Measurements from ENCODE around the gene OR2T4. TPM values are rescaled to one million over a fixed set of nuclear protein-coding genes. Genes with fewer than 3 reads are reported as not detected.

The OR2T4 gene
- total RNA-seq (2012; rRNA removed) = not detected in 2 replicates

DNA sequence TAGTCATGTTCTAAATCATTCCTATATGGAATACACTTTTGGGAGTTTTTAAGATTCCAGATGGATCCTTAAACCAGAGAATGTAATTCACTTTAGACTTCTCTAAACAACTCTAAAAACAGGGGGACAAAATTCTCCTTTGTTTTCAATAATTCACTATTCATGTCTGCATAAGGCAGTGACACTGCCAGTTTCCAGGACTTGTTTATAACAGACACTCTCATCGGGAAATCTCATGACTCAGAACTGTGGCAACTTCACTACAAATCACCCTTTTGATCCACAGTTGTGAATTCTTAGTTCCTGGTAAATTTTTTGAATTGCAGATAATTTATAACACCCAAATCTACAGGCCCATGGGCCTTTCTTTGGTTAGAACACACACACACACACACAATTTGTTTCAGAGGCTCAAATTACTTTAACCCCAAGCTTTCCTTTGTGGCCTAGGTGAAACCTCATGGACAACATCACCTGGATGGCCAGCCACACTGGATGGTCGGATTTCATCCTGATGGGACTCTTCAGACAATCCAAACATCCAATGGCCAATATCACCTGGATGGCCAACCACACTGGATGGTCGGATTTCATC, at the start of gene OR2T4:
TSS of gene OR2T4 (plus strand) at position 545 of the 595 bp plus-strand sequence. CDS start at position 545, 0 bp downstream.
- Histone ChIP-seq H3K4me2 (ENCODE audit: low read length) (no peak within 1 kb of the TSS), H3K4me3 (ENCODE audit: low read length) (no peak within 1 kb of the TSS), H3K36me3 (ENCODE audit: insufficient read depth, low read length) (no peaks in the 10 kb centered on the region), H3K9me3 (replicated peaks; ENCODE audit: low read length) (no peaks in the 10 kb centered on the region), H3K9ac (ENCODE audit: low read depth, low read length) (no peak within 1 kb of the TSS), H3K27me3 (ENCODE audit: control insufficient read depth, insufficient read depth, low read length) (no peaks in the 10 kb centered on the region), H3K4me1 (ENCODE audit: control insufficient read depth, insufficient read depth, low read length) (no peaks in the 10 kb centered on the region)

- Histone ChIP-seq H3K4me2 (ENCODE audit: low read length) (no peak overlapping the region), H3K4me1 (ENCODE audit: control insufficient read depth, insufficient read depth, low read length) (no peaks in the 10 kb centered on the region), H3K27me3 (ENCODE audit: control insufficient read depth, insufficient read depth, low read length) (no peaks in the 10 kb centered on the region), H3K9me3 (replicated peaks; ENCODE audit: low read length) (no peaks in the 10 kb centered on the region), H3K4me3 (ENCODE audit: low read length) (no peak overlapping the region), H3K36me3 (ENCODE audit: insufficient read depth, low read length) (no peaks in the 10 kb centered on the region), H3K9ac (ENCODE audit: low read depth, low read length) (no peak overlapping the region)
These were observed 44.7 kb upstream of the OR2T4 start for GRCh38 chr1:248316796-248317195.

DNA sequence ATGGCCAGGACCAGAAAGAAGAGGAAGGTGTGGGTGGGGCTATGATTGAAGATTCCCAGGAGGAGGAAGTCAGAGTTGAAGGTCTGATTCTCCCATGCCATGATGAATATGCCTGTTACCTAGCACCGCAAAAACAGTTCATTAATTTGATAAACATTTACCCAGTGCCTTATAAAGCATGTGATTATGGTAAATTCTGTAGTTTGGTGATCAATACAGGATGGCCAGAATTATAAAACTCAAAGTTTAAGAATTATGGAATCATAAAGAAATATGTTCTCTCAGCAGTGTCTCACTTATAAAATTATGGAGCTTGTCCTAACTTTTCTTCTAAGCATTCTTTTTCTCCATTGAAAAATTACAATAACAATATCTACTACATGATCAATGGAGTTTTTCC, 37.0 kb upstream of the OR2T4 start, which contains the start of gene OR2M7:
TSS of gene OR2M7 (minus strand) at position 101 of the 400 bp plus-strand sequence. CDS start at position 101, 0 bp downstream.
- H3K27me3 ChIP-seq (ENCODE audit: control insufficient read depth, insufficient read depth, low read length) = no peaks in the 10 kb centered on the region
- no peaks in the 10 kb centered on the region for H3K4me1 ChIP-seq (ENCODE audit: control insufficient read depth, insufficient read depth, low read length)
- H3K9ac ChIP-seq (ENCODE audit: low read depth, low read length) = no peak within 1 kb of the TSS
- no peaks in the 10 kb centered on the region for H3K36me3 ChIP-seq (ENCODE audit: insufficient read depth, low read length)
- no peak within 1 kb of the TSS for H3K4me3 ChIP-seq (ENCODE audit: low read length)
- H3K9me3 ChIP-seq (replicated peaks; ENCODE audit: low read length) = no peaks in the 10 kb centered on the region
- no peak within 1 kb of the TSS for H3K4me2 ChIP-seq (ENCODE audit: low read length)

DNA sequence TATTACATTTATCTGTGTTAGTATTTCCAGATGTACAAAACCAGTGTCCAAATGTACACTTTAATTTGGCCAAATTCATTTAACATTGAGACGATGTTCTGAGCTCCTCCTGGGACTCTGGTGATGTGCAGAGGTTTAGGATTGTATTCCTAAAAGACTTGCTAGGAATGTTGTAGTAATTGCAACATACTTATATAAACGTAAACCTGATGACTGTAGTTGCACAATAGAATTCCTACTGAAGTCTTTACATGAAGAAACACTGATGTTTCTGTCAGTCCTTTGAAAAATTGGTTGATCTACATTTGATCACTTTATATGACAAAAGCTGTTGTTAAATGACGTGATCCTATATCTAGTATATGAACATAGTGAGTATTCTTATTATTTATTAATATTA, 18.0 kb upstream of the OR2T4 start:
- H3K4me2 ChIP-seq (ENCODE audit: low read length) = no peak overlapping the region
- H3K9ac ChIP-seq (ENCODE audit: low read depth, low read length) = no peak overlapping the region
- peaks cover under 1% of the 10 kb centered on the region for H3K9me3 ChIP-seq (replicated peaks; ENCODE audit: low read length)
- H3K4me1 ChIP-seq (ENCODE audit: control insufficient read depth, insufficient read depth, low read length) = no peaks in the 10 kb centered on the region
- H3K36me3 ChIP-seq (ENCODE audit: insufficient read depth, low read length) = no peaks in the 10 kb centered on the region
- H3K27me3 ChIP-seq (ENCODE audit: control insufficient read depth, insufficient read depth, low read length) = no peaks in the 10 kb centered on the region
- no peak overlapping the region for H3K4me3 ChIP-seq (ENCODE audit: low read length)

- H3K9ac ChIP-seq (ENCODE audit: low read depth, low read length) = no peak within 1 kb of the TSS
- H3K4me3 ChIP-seq (ENCODE audit: low read length) = no peak within 1 kb of the TSS
- H3K36me3 ChIP-seq (ENCODE audit: insufficient read depth, low read length) = no peaks in the 10 kb centered on the region
- no peaks in the 10 kb centered on the region for H3K4me1 ChIP-seq (ENCODE audit: control insufficient read depth, insufficient read depth, low read length)
- no peak within 1 kb of the TSS for H3K4me2 ChIP-seq (ENCODE audit: low read length)
- H3K27me3 ChIP-seq (ENCODE audit: control insufficient read depth, insufficient read depth, low read length) = no peaks in the 10 kb centered on the region
- peaks cover 5% of the 10 kb centered on the region for H3K9me3 ChIP-seq (replicated peaks; ENCODE audit: low read length)
These were observed 13.0 kb upstream of the OR2T4 start, which contains the start of gene OR14C36 for GRCh38 chr1:248348475-248348874. OR14C36 (plus strand) TSS chr1:248348775; CDS start chr1:248348775, 0 bp downstream.

GRCh38 chr1:248359415-248359814, 2.0 kb upstream of the OR2T4 start:
- H3K4me3 ChIP-seq (ENCODE audit: low read length) = no peak overlapping the region
- no peak overlapping the region for H3K4me2 ChIP-seq (ENCODE audit: low read length)
- no peaks in the 10 kb centered on the region for H3K9me3 ChIP-seq (replicated peaks; ENCODE audit: low read length)
- no peak overlapping the region for H3K9ac ChIP-seq (ENCODE audit: low read depth, low read length)
- H3K27me3 ChIP-seq (ENCODE audit: control insufficient read depth, insufficient read depth, low read length) = no peaks in the 10 kb centered on the region
- H3K4me1 ChIP-seq (ENCODE audit: control insufficient read depth, insufficient read depth, low read length) = no peaks in the 10 kb centered on the region
- H3K36me3 ChIP-seq (ENCODE audit: insufficient read depth, low read length) = no peaks in the 10 kb centered on the region

- Histone ChIP-seq H3K4me2 (ENCODE audit: low read length) (no peak overlapping the region), H3K4me1 (ENCODE audit: control insufficient read depth, insufficient read depth, low read length) (no peaks in the 10 kb centered on the region), H3K9me3 (replicated peaks; ENCODE audit: low read length) (peaks cover 2% of the 10 kb centered on the region), H3K27me3 (ENCODE audit: control insufficient read depth, insufficient read depth, low read length) (no peaks in the 10 kb centered on the region), H3K9ac (ENCODE audit: low read depth, low read length) (no peak overlapping the region), H3K36me3 (ENCODE audit: insufficient read depth, low read length) (no peaks in the 10 kb centered on the region), H3K4me3 (ENCODE audit: low read length) (no peak overlapping the region)
These were observed 5.1 kb downstream of the OR2T4 start for GRCh38 chr1:248366609-248367008.

GRCh38 chr1:248372394-248372793, 10.9 kb downstream of the OR2T4 start:
- Histone ChIP-seq H3K36me3 (ENCODE audit: insufficient read depth, low read length) (no peaks in the 10 kb centered on the region), H3K27me3 (ENCODE audit: control insufficient read depth, insufficient read depth, low read length) (no peaks in the 10 kb centered on the region), H3K4me1 (ENCODE audit: control insufficient read depth, insufficient read depth, low read length) (no peaks in the 10 kb centered on the region), H3K4me2 (ENCODE audit: low read length) (no peak overlapping the region), H3K4me3 (ENCODE audit: low read length) (no peak overlapping the region), H3K9me3 (replicated peaks; ENCODE audit: low read length) (peaks cover 16% of the 10 kb centered on the region), H3K9ac (ENCODE audit: low read depth, low read length) (no peak overlapping the region)

GRCh38 chr1:248373761-248374160, 12.3 kb downstream of the OR2T4 start:
- no peak overlapping the region for H3K9ac ChIP-seq (ENCODE audit: low read depth, low read length)
- H3K4me3 ChIP-seq (ENCODE audit: low read length) = no peak overlapping the region
- H3K4me2 ChIP-seq (ENCODE audit: low read length) = no peak overlapping the region
- no peaks in the 10 kb centered on the region for H3K27me3 ChIP-seq (ENCODE audit: control insufficient read depth, insufficient read depth, low read length)
- H3K36me3 ChIP-seq (ENCODE audit: insufficient read depth, low read length) = no peaks in the 10 kb centered on the region
- no peaks in the 10 kb centered on the region for H3K4me1 ChIP-seq (ENCODE audit: control insufficient read depth, insufficient read depth, low read length)
- peaks cover 13% of the 10 kb centered on the region for H3K9me3 ChIP-seq (replicated peaks; ENCODE audit: low read length)

GRCh38 chr1:248375446-248375845, 14.0 kb downstream of the OR2T4 start, which contains the start of gene OR2T6:
OR2T6 (plus strand) TSS chr1:248375746; CDS start chr1:248387609, 11,863 bp downstream.
- H3K9ac ChIP-seq (ENCODE audit: low read depth, low read length) = no peak within 1 kb of the TSS
- H3K36me3 ChIP-seq (ENCODE audit: insufficient read depth, low read length) = no peaks in the 10 kb centered on the region
- peaks cover 13% of the 10 kb centered on the region for H3K9me3 ChIP-seq (replicated peaks; ENCODE audit: low read length)
- H3K4me3 ChIP-seq (ENCODE audit: low read length) = no peak within 1 kb of the TSS
- H3K4me2 ChIP-seq (ENCODE audit: low read length) = no peak within 1 kb of the TSS
- H3K4me1 ChIP-seq (ENCODE audit: control insufficient read depth, insufficient read depth, low read length) = no peaks in the 10 kb centered on the region
- H3K27me3 ChIP-seq (ENCODE audit: control insufficient read depth, insufficient read depth, low read length) = no peaks in the 10 kb centered on the region

- H3K27me3 ChIP-seq (ENCODE audit: control insufficient read depth, insufficient read depth, low read length) = no peaks in the 10 kb centered on the region
- no peak overlapping the region for H3K9ac ChIP-seq (ENCODE audit: low read depth, low read length)
- no peaks in the 10 kb centered on the region for H3K4me1 ChIP-seq (ENCODE audit: control insufficient read depth, insufficient read depth, low read length)
- H3K4me2 ChIP-seq (ENCODE audit: low read length) = no peak overlapping the region
- no peak overlapping the region for H3K4me3 ChIP-seq (ENCODE audit: low read length)
- no peaks in the 10 kb centered on the region for H3K36me3 ChIP-seq (ENCODE audit: insufficient read depth, low read length)
- H3K9me3 ChIP-seq (replicated peaks; ENCODE audit: low read length) = peaks cover 13% of the 10 kb centered on the region
These were observed 15.5 kb downstream of the OR2T4 start for GRCh38 chr1:248376916-248377315.

- Histone ChIP-seq H3K4me3 (ENCODE audit: low read length) (no peak overlapping the region), H3K36me3 (ENCODE audit: insufficient read depth, low read length) (no peaks in the 10 kb centered on the region), H3K27me3 (ENCODE audit: control insufficient read depth, insufficient read depth, low read length) (no peaks in the 10 kb centered on the region), H3K9me3 (replicated peaks; ENCODE audit: low read length) (no peaks in the 10 kb centered on the region), H3K4me2 (ENCODE audit: low read length) (no peak overlapping the region), H3K9ac (ENCODE audit: low read depth, low read length) (no peak overlapping the region), H3K4me1 (ENCODE audit: control insufficient read depth, insufficient read depth, low read length) (no peaks in the 10 kb centered on the region)
These were observed 19.4 kb downstream of the OR2T4 start for GRCh38 chr1:248380854-248381253.
